ENCODE data around the gene CD8B2.

- TF ChIP-seq CTCF (IDR thresholded peaks at IDR 0.05; ENCODE audit: low read depth, low read length), result no peak
- no peak for TF ChIP-seq EZH2phosphoT487 (IDR thresholded peaks at IDR 0.05; ENCODE audit: low read depth)
Measured at GRCh38 chr2:106570316-106570715, 83.2 kb downstream of the CD8B2 start.

All from OCI-LY3 (cell line).